ENCODE results near the gene CPM.

The CPM gene

DNA sequence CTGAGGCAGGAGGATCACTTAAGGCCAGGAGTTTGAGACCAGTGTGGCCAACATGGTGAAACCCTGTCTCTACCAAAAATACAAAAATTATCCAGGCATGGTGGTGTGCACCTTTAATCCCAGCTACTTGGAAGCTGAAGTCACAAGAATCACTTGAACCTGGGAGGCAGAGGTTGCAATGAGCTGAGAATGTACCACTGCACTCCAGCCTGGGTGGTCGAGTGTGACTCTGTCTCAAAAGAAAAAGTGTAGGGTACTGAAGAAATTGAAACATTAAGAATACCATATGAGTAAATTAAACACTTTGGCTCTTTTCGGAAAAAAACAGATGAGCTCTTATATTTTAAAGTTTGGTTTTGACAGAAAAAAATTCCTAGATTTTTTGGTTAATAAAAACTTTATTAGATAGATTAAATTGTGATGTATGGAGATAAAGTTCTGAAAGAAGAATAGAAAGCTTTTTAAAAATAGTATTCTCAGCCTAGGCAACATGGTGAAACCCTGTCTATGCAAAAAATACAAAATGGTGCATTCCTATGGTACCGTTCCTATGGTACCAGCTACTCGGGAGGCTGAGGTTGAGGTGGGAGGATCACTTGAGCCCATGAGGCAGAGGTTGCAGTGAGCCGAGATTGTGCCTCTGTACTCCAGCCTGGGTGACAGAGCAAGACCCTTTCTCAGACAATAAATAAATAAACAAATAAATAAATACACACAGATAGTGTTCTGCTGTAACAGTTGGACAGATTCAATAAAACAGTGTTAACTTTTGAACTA is 104.9 kb downstream of the CPM start:
- peaks cover 89% of the 10 kb centered on the region for H3K36me3 ChIP-seq
- DNase-seq, result no peak
- no peaks in the 10 kb centered on the region for H3K27me3 ChIP-seq (ENCODE audit: insufficient read depth, low read depth, severe bottlenecking)
- H3K9me3 ChIP-seq (ENCODE audit: severe bottlenecking), result no peaks in the 10 kb centered on the region
- no peak overlapping the region for H3K4me3 ChIP-seq (ENCODE audit: low read depth, low read length)
- H3K27ac ChIP-seq, result no peak overlapping the region
- TF ChIP-seq, protein P1, sequence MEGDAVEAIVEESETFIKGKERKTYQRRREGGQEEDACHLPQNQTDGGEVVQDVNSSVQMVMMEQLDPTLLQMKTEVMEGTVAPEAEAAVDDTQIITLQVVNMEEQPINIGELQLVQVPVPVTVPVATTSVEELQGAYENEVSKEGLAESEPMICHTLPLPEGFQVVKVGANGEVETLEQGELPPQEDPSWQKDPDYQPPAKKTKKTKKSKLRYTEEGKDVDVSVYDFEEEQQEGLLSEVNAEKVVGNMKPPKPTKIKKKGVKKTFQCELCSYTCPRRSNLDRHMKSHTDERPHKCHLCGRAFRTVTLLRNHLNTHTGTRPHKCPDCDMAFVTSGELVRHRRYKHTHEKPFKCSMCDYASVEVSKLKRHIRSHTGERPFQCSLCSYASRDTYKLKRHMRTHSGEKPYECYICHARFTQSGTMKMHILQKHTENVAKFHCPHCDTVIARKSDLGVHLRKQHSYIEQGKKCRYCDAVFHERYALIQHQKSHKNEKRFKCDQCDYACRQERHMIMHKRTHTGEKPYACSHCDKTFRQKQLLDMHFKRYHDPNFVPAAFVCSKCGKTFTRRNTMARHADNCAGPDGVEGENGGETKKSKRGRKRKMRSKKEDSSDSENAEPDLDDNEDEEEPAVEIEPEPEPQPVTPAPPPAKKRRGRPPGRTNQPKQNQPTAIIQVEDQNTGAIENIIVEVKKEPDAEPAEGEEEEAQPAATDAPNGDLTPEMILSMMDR (IDR thresholded peaks at IDR 0.05; ENCODE audit: low read depth, low read length), result no peak

DNA sequence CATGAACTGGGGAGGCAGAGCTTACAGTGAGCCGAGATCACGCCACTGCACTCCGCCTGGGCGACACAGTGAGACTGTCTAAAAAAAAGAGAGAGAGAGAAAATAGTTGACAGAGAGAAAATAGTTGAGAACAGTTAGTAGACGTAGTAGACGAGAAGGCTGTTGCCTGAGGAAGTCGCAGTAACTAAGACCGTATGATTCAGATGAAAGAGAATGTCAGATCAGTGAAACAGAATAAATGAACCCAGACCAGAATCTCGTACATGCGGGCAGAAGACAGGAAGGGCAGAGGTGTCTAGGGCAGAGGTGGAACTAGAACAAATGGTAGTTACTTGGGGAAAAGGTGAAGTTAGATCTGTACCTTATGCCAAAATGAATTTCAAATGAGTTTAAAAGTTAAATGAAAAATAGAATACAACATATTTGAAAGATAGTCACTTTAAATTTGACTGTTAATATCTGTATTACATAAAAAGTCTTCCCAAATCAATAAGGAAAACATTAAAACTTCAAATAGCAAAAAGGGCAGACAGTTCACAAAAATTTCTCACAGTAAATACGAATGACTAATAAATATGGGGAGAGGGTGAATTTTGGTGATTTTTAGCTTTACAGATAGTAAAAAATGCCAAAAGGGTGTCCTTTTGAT is 107.3 kb downstream of the CPM start:
- Histone ChIP-seq H3K27me3 (ENCODE audit: insufficient read depth, low read depth, severe bottlenecking) (no peaks in the 10 kb centered on the region), H3K9me3 (ENCODE audit: severe bottlenecking) (no peaks in the 10 kb centered on the region), H3K4me3 (ENCODE audit: low read depth, low read length) (no peak overlapping the region), H3K36me3 (peaks cover 92% of the 10 kb centered on the region), H3K27ac (no peak overlapping the region)
- DNase-seq, result no peak
- TF ChIP-seq, protein P1 (IDR thresholded peaks at IDR 0.05; ENCODE audit: low read depth, low read length), result no peak

DNA sequence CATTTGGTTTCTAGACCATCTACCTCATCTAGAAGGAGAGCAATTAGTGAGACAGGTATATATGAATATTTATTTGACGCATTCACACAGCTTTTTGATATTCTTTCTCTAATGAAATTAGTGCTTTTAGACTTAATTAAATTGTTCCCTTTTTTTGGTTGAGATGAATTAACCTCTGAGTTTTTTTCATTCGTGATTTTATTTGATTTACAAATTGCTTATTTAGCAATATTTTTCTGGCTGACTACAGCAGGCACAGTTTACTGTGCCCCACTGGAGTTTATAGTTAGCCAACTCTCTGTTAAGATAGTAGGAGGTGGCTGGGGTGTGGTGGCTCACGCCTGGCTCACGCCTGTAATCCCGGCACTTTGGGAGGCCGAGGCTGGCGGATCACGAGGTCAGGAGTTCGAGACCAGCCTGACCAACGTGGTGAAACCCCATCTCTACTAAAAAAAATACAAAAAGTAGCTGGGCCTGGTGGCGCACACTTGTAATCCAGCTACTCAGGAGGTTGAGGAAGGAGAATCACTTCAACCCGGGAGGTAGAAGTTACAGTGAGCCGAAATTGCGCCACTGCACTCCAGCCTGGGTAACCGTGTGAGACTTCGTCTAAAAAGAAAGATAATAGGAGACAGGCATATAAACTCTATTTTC is 108.2 kb downstream of the CPM start:
- Histone ChIP-seq H3K4me3 (ENCODE audit: low read depth, low read length) (no peak overlapping the region), H3K27me3 (ENCODE audit: insufficient read depth, low read depth, severe bottlenecking) (no peaks in the 10 kb centered on the region), H3K9me3 (ENCODE audit: severe bottlenecking) (no peaks in the 10 kb centered on the region), H3K27ac (no peak overlapping the region), H3K36me3 (peaks cover 94% of the 10 kb centered on the region)
- no peak for DNase-seq
- TF ChIP-seq, protein P1 (IDR thresholded peaks at IDR 0.05; ENCODE audit: low read depth, low read length), result no peak

DNA sequence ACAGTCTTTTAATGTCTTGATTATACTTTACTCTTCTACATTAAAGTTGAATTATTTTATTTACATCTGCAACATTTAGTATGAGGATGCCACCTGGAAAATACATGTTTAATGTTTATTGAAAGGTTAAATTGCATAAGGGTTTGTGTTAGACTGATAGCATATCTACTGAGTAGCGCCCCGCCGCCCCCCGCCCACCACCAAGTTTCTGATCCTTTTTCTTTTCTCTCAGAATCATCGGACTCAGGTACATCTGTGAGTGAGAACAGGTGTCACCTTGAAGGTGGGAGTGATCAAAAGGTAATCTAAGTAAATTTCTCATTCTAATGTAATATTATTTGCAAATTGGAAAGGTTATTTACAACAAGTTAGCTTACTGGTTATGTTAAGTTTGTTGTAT is 108.8 kb downstream of the CPM start:
- TF ChIP-seq, protein P1 (IDR thresholded peaks at IDR 0.05; ENCODE audit: low read depth, low read length), result no peak
- H3K27me3 ChIP-seq (ENCODE audit: insufficient read depth, low read depth, severe bottlenecking), result no peaks in the 10 kb centered on the region
- H3K9me3 ChIP-seq (ENCODE audit: severe bottlenecking), result no peaks in the 10 kb centered on the region
- DNase-seq, result no peak
- no peak overlapping the region for H3K4me3 ChIP-seq (ENCODE audit: low read depth, low read length)
- peaks cover 97% of the 10 kb centered on the region for H3K36me3 ChIP-seq
- H3K27ac ChIP-seq, result no peak overlapping the region

DNA sequence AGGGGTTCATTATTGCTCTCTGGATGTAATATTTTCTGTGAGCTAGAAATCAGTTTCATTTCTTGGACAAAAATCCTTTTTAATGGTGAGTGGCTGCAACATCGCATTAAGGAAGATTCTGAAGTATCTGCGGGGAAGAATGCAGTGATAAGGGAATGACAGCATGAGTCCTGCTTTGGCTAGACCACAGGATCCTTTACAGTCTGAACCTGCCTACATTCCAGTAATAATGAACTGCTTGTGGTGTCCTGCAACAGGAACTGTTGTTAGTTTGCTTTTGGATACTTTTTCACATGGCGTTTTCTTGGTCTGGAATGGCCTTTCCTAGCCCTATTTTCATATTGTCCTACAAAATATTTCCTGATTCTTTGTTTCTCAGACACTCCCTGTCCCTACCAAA is 109.3 kb downstream of the CPM start:
- peaks cover 97% of the 10 kb centered on the region for H3K36me3 ChIP-seq
- H3K4me3 ChIP-seq (ENCODE audit: low read depth, low read length), result no peak overlapping the region
- H3K27ac ChIP-seq, result no peak overlapping the region
- no peak for DNase-seq
- no peaks in the 10 kb centered on the region for H3K27me3 ChIP-seq (ENCODE audit: insufficient read depth, low read depth, severe bottlenecking)
- H3K9me3 ChIP-seq (ENCODE audit: severe bottlenecking), result no peaks in the 10 kb centered on the region
- TF ChIP-seq, protein P1 (IDR thresholded peaks at IDR 0.05; ENCODE audit: low read depth, low read length), result no peak
